ENCODE data around the gene NPPC. TPM values are rescaled to one million over a fixed set of nuclear protein-coding genes. Genes with fewer than 3 reads are reported as not detected.

NPPC gene
- total RNA-seq, 2 experiments from 2014 or later: not detected

GRCh38 chr2:231908584-231908983 lies 17.6 kb downstream of the NPPC start:
- intact Hi-C loops (cut with micrococcal nuclease; ENCODE audit: unreplicated experiment): no loop called here

GRCh38 chr2:231907765-231908164 lies 18.4 kb downstream of the NPPC start:
- no peak overlapping the region for H2AFZ ChIP-seq (ENCODE audit: low read length)
- intact Hi-C loops (cut with micrococcal nuclease; ENCODE audit: unreplicated experiment): loop anchor here (2.0 kb wide), 1 partner anchor 533 kb away; no protein-coding TSS in a partner anchor
- no peak for DNase-seq (ENCODE audit: low spot score)
- no peaks in the 10 kb centered on the region for H3K9me2 ChIP-seq (ENCODE audit: insufficient read depth, low read length)
- H3K4me2 ChIP-seq (ENCODE audit: low read length): no peak overlapping the region
- no peaks in the 10 kb centered on the region for H3K36me3 ChIP-seq (ENCODE audit: insufficient read depth, low read length)
- CTCF ChIA-PET (ENCODE audit: unreplicated experiment): no interaction called here
- BruUV-seq (replicated peaks): no TSS peak
- POLR2A ChIA-PET: interaction anchor here (0.6 kb wide), 1 partner anchor 56 kb away, joined by 3 read pairs; no protein-coding TSS in a partner anchor
- H3K4me3 ChIP-seq (ENCODE audit: low read depth, low read length, poor library complexity, severe bottlenecking): no peak overlapping the region
- TF ChIP-seq, protein P1, sequence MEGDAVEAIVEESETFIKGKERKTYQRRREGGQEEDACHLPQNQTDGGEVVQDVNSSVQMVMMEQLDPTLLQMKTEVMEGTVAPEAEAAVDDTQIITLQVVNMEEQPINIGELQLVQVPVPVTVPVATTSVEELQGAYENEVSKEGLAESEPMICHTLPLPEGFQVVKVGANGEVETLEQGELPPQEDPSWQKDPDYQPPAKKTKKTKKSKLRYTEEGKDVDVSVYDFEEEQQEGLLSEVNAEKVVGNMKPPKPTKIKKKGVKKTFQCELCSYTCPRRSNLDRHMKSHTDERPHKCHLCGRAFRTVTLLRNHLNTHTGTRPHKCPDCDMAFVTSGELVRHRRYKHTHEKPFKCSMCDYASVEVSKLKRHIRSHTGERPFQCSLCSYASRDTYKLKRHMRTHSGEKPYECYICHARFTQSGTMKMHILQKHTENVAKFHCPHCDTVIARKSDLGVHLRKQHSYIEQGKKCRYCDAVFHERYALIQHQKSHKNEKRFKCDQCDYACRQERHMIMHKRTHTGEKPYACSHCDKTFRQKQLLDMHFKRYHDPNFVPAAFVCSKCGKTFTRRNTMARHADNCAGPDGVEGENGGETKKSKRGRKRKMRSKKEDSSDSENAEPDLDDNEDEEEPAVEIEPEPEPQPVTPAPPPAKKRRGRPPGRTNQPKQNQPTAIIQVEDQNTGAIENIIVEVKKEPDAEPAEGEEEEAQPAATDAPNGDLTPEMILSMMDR (conservative IDR thresholded peaks at IDR 0.05; ENCODE audit: low read length): no peak
- TF ChIP-seq EZH2phosphoT487 (IDR thresholded peaks at IDR 0.05; ENCODE audit: borderline replicate concordance, low read depth, low read length): no peak
- no peaks in the 10 kb centered on the region for H3K4me1 ChIP-seq (ENCODE audit: insufficient read depth, low read length, poor library complexity, severe bottlenecking)
- H3K79me2 ChIP-seq (ENCODE audit: insufficient read depth, low read depth, low read length): no peaks in the 10 kb centered on the region
- no peaks in the 10 kb centered on the region for H4K20me1 ChIP-seq (ENCODE audit: insufficient read depth, low read length)
- no peaks in the 10 kb centered on the region for H3K9me3 ChIP-seq (ENCODE audit: low read length)
- H3K27ac ChIP-seq (ENCODE audit: low read depth, low read length, poor library complexity, severe bottlenecking): no peak overlapping the region

More at GRCh38 chr2:231908584-231908983, 17.6 kb downstream of the NPPC start:
- H3K36me3 ChIP-seq (ENCODE audit: insufficient read depth, low read length): no peaks in the 10 kb centered on the region
- no peaks in the 10 kb centered on the region for H3K79me2 ChIP-seq (ENCODE audit: insufficient read depth, low read depth, low read length)
- H3K27ac ChIP-seq (ENCODE audit: low read depth, low read length, poor library complexity, severe bottlenecking): no peak overlapping the region
- ChIA-PET CTCF (ENCODE audit: unreplicated experiment) (no interaction called here), POLR2A (no interaction called here)
- no TSS peak for BruUV-seq (replicated peaks)
- no peak overlapping the region for H3K4me2 ChIP-seq (ENCODE audit: low read length)
- no peaks in the 10 kb centered on the region for H4K20me1 ChIP-seq (ENCODE audit: insufficient read depth, low read length)
- H3K9me2 ChIP-seq (ENCODE audit: insufficient read depth, low read length): no peaks in the 10 kb centered on the region
- H3K4me3 ChIP-seq (ENCODE audit: low read depth, low read length, poor library complexity, severe bottlenecking): no peak overlapping the region
- no peak overlapping the region for H2AFZ ChIP-seq (ENCODE audit: low read length)
- TF ChIP-seq EZH2phosphoT487 (IDR thresholded peaks at IDR 0.05; ENCODE audit: borderline replicate concordance, low read depth, low read length): no peak
- TF ChIP-seq, protein P1 (conservative IDR thresholded peaks at IDR 0.05; ENCODE audit: low read length): no peak
- H3K9me3 ChIP-seq (ENCODE audit: low read length): no peaks in the 10 kb centered on the region
- no peaks in the 10 kb centered on the region for H3K4me1 ChIP-seq (ENCODE audit: insufficient read depth, low read length, poor library complexity, severe bottlenecking)
- no peak for DNase-seq (ENCODE audit: low spot score)

- Histone ChIP-seq H3K36me3 (ENCODE audit: insufficient read depth, low read length) (no peaks in the 10 kb centered on the region), H3K9me2 (ENCODE audit: insufficient read depth, low read length) (no peaks in the 10 kb centered on the region), H3K4me3 (ENCODE audit: low read depth, low read length, poor library complexity, severe bottlenecking) (no peak overlapping the region), H3K27ac (ENCODE audit: low read depth, low read length, poor library complexity, severe bottlenecking) (no peak overlapping the region), H2AFZ (ENCODE audit: low read length) (no peak overlapping the region), H4K20me1 (ENCODE audit: insufficient read depth, low read length) (no peaks in the 10 kb centered on the region), H3K4me1 (ENCODE audit: insufficient read depth, low read length, poor library complexity, severe bottlenecking) (no peaks in the 10 kb centered on the region), H3K79me2 (ENCODE audit: insufficient read depth, low read depth, low read length) (no peaks in the 10 kb centered on the region), H3K9me3 (ENCODE audit: low read length) (no peaks in the 10 kb centered on the region), H3K4me2 (ENCODE audit: low read length) (no peak overlapping the region)
- ChIA-PET CTCF (ENCODE audit: unreplicated experiment) (interaction anchor here (0.6 kb wide), 1 partner anchor 30 kb away, joined by 3 read pairs; no protein-coding TSS in a partner anchor), POLR2A (no interaction called here)
- no TSS peak for BruUV-seq (replicated peaks)
- intact Hi-C loops (cut with micrococcal nuclease; ENCODE audit: unreplicated experiment): no loop called here
- no peak for DNase-seq (ENCODE audit: low spot score)
- TF ChIP-seq EZH2phosphoT487 (IDR thresholded peaks at IDR 0.05; ENCODE audit: borderline replicate concordance, low read depth, low read length): no peak
- TF ChIP-seq, protein P1 (conservative IDR thresholded peaks at IDR 0.05; ENCODE audit: low read length): no peak
Observed at GRCh38 chr2:231905026-231905425, 21.2 kb downstream of the NPPC start.

Data from OCI-LY7 (cell line).